HepG2 (cell line): Measurements from ENCODE around the gene IKZF4. TPM values are rescaled to one million over a fixed set of nuclear protein-coding genes. Genes with fewer than 3 reads are reported as not detected.

ENCODE experiments used
- DZIP1 ChIP-seq: sonication (generic); formaldehyde crosslinking; IDR thresholded peaks from 2 replicates; pipeline ENCODE4 v1.5.0; 2020; ENCODE audit warnings: mild to moderate bottlenecking, missing genetic modification reagents
- GATAD2A ChIP-seq: IDR thresholded peaks from 2 replicates; pipeline ENCODE4 v1.6.1; 2016
- KAT7 ChIP-seq: IDR thresholded peaks from 2 replicates; pipeline ENCODE4 v1.6.1; 2018; ENCODE audit warnings: borderline replicate concordance, missing compliant biosample characterization
- MED1 ChIP-seq: sonication (generic); formaldehyde crosslinking; IDR thresholded peaks from 2 replicates; pipeline ENCODE4 v1.4.0; 2020; ENCODE audit warnings: missing genetic modification reagents
- TRAFD1 ChIP-seq: sonication (generic); formaldehyde crosslinking; IDR thresholded peaks from 2 replicates; pipeline ENCODE4 v1.5.1; 2020; ENCODE audit warnings: missing genetic modification reagents, mild to moderate bottlenecking, borderline replicate concordance
- ZBTB33 ChIP-seq: sonication (generic); formaldehyde crosslinking; IDR thresholded peaks from 2 replicates; pipeline ENCODE4 v1.4.0; 2020; ENCODE audit warnings: missing genetic modification reagents
- ZBTB34 ChIP-seq: sonication (generic); formaldehyde crosslinking; IDR thresholded peaks from 2 replicates; pipeline ENCODE4 v1.8.0; 2022; ENCODE audit warnings: mild to moderate bottlenecking, missing genetic modification reagents
- ZFY ChIP-seq: sonication (generic); formaldehyde crosslinking; IDR thresholded peaks from 2 replicates; pipeline ENCODE4 v1.4.0; 2020; ENCODE audit warnings: missing genetic modification reagents
- ZHX2 ChIP-seq, 2 experiments: sonication (generic) in 1 of 2; formaldehyde crosslinking in 1 of 2; IDR thresholded peaks; 2 replicates each; pipeline versions ENCODE4 v1.6.1 to v1.9.0; 2014 to 2022; ENCODE audit warnings: antibody characterized with exemption in 1 of 2, borderline replicate concordance in 1 of 2, inconsistent platforms in 1 of 2, low read depth in 1 of 2, missing genetic modification reagents in 1 of 2
- ZNF230 ChIP-seq: sonication (generic); formaldehyde crosslinking; IDR thresholded peaks from 2 replicates; pipeline ENCODE4 v1.4.0; 2020; ENCODE audit warnings: mild to moderate bottlenecking, missing genetic modification reagents
- ZNF256 ChIP-seq: sonication (generic); formaldehyde crosslinking; conservative IDR thresholded peaks from 2 replicates; pipeline ENCODE4 v1.4.0; 2020; ENCODE audit warnings: missing genetic modification reagents
- ZNF33A ChIP-seq: sonication (generic); formaldehyde crosslinking; IDR thresholded peaks from 2 replicates; pipeline ENCODE4 v1.5.1; 2020; ENCODE audit warnings: missing genetic modification reagents, mild to moderate bottlenecking, moderate library complexity, borderline replicate concordance
- ZNF7 ChIP-seq: IDR thresholded peaks from 2 replicates; pipeline ENCODE4 v1.6.1; 2016; ENCODE audit warnings: missing biosample characterization, missing genetic modification reagents
- ZNF737 ChIP-seq: sonication (generic); formaldehyde crosslinking; IDR thresholded peaks from 2 replicates; pipeline ENCODE4 v1.5.0; 2020; ENCODE audit warnings: missing genetic modification reagents, mild to moderate bottlenecking, borderline replicate concordance
- polyA plus RNA-seq, 8 experiments: library from polyadenylated mRNA; depleted of rRNA in 3 of 8; stranded (reverse) in 7 of 8; unstranded in 1 of 8; fragments of >200 nt; fragmentation: Illumina TruSeq in 4 of 8; extraction: Trizol in 4 of 8; gene quantifications; 2 replicates each; pipeline versions ENCODE4 v1.2.1 to v1.2.3, GENCODE V29; 2011 to 2016; ENCODE audit warnings: low read depth in 4 of 8, missing spikeins in 1 of 8, mixed read lengths in 1 of 8; ENCODE audit not compliant: insufficient read depth in 1 of 8
- total RNA-seq, 5 experiments: library from RNA; depleted of rRNA; stranded (reverse); fragments of >200 nt; fragmentation: Illumina TruSeq; extraction: Trizol; gene quantifications; 2 replicates each; pipeline ENCODE4 v1.2.3, GENCODE V29; 2016; ENCODE audit warnings: low read depth in 1 of 5

IKZF4 gene
- total and polyA plus RNA-seq, 2 of the 13 experiments (the other 11 are each of a cell fraction or from before 2014, with no cell fraction given) = 0.58 to 2.2 TPM

- TF ChIP-seq MED1 (CRISPR knock-in tag) (peak; percentile 62), ZBTB34 (no peak), TRAFD1 (CRISPR knock-in tag) (0 out of 2 replicates have a peak, but pooled peaks have one; percentile 48), ZNF7 (CRISPR knock-in tag) (no peak), ZNF256 (CRISPR knock-in tag) (no peak), ZNF230 (CRISPR knock-in tag) (no peak; the same call in 1 of the 2 replicates), ZBTB33 (CRISPR knock-in tag) (0 out of 2 replicates have a peak, but pooled peaks have one; percentile 35), DZIP1 (CRISPR knock-in tag) (no peak), ZNF737 (CRISPR knock-in tag) (no peak), ZNF33A (CRISPR knock-in tag) (no peak), GATAD2A (CRISPR knock-in tag) (peak; percentile 75), ZFY (CRISPR knock-in tag) (peak; percentile 57), KAT7 (peak; percentile 78), ZHX2 (IDR thresholded peaks at IDR 0.05; ENCODE audit: low read depth) (no peak), ZHX2 (CRISPR knock-in tag; IDR thresholded peaks at IDR 0.05; ENCODE audit: borderline replicate concordance) (no peak)
Measured at GRCh38 chr12:56078931-56079722, 58.3 kb downstream of the IKZF4 start (continued).
